Stimulated activated CD4-positive, alpha-beta T cell treated with anti-CD3 and anti-CD28 coated beads, Interleukin-12 subunit alpha, Interleukin-12 subunit beta, amount 100 ng/mL, for 24 hours (primary cell): ENCODE results near the gene TET3.

ENCODE experiments used
- DNase-seq, 2 experiments: peaks; one replicate each; pipeline ENCODE4 v3.0.0-alpha.2; 2020; ENCODE audit warnings: low read depth in 2 of 2

The TET3 gene

DNA sequence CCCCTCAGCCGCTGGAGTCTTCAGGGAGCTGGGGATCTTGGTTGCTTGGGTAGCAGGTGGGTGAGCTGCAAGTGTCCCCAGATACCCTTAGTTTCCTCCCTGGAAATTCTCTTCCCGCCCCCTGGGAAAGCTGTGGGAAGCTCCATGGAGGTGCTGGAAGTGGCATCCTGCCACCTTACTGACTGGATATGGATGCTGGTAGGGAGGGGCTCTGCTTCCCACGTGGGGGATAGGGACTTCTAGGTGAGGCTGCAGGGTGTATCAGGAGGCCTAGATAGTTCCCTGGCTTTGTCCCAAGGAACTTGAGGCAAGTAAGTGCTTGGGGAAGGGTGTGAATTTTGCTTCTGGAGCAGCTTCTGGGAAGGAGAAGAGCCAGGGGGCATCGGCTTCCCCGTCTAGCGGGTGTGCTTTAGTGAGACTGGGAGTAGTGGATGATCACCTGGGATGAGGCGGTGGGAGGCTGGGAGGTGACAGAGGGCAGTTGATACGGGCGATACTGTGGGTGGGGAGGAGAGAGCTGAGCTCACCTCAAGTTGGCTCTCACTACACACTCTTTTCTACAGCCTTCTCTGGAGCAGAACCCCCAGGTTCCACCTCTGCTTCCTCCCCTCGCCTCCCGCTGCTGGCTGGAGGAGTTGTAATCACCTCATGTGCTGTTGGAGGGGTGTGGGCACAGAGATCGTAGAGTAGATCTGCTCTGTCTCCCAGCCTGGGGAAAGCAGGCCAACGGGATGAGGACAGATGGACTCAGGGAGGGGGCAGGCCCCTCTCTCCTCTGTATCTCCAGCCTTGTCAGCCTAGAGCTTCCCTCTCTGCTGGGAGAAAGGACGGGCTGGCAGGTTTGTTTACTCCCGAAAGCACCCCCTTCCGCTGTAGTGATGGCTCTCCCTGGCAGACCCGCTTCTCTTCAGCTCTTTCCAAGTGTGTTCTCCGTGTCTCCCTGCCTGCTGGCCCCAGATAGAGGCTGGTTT is 19.8 kb downstream of the TET3 start:
- no peak for DNase-seq

DNA sequence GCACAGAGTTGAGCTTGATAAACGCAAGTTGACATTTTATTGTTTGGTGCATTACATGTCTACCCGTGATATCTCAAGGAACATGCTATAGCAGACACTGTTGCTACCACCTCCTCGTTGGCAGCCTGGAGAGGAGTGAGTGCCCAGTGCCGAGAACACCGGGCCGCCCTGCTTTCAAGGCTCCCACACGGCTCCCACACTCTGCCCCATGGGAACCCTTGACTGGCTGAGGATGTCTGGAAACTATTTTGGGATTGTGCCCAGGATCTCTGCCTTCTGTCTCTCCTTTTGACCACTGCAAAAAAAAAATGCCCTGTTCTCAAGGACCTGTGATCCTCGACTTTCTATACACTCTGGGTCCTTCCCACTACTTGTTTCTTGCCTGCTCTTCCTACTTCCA is 21.1 kb downstream of the TET3 start:
- no peak for DNase-seq

GRCh38 chr2:74006459-74006858 is 21.7 kb downstream of the TET3 start:
- DNase-seq = no peak

DNA sequence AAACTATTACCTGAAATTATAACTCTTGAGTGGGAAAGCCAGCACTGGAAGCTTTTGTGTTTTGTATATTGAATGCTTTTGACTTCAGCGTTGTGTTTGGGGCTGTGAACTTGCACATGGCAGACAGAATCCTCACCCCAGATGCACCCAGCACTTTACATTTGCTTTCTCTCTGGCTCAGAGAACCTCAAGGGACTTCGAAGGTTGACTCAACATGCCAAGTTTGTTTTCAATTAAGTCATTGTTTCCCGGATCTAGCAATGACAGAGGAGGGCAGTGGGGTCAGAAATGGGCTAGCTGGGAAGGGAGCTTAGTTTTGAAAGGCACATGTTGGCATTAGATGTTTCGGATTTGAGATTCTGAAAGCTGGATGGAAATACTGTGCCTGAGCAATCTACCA is 22.4 kb downstream of the TET3 start:
- no peak for DNase-seq

GRCh38 chr2:74007711-74008110 is 23.0 kb downstream of the TET3 start:
- no peak for DNase-seq

DNA sequence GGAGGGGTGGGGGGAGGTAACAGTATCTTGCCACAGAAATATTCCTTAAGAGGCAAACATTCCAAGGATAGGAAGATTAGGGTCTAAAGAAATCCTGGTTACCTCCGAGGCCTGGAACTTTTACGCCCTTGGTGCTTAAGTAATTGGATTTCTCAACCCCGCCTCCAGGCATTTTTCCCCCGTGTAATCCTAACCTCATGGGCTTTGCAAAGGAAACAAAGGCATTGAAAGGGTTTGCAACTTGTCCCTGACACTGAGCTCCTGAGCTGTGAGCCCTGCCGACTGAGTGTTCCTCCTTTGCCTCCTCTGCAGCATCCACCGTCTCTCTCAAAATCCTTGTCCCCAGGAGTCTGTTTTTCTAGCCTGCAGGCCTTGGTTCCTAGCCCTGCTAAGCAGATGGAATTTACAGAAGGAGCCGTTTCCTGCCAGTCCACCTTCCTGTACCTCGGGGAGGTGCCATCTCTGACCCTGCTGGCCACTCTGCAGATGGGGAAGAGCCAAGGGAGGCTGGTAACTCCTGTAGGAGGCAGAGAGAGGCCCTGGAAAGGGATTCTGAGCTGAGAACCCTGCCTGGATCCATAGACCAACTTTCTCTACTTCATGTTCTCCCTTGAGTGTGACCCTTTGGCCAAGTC is 24.2 kb downstream of the TET3 start:
- no peak for DNase-seq

GRCh38 chr2:74009577-74009976 is 24.9 kb downstream of the TET3 start:
- no peak for DNase-seq

DNA sequence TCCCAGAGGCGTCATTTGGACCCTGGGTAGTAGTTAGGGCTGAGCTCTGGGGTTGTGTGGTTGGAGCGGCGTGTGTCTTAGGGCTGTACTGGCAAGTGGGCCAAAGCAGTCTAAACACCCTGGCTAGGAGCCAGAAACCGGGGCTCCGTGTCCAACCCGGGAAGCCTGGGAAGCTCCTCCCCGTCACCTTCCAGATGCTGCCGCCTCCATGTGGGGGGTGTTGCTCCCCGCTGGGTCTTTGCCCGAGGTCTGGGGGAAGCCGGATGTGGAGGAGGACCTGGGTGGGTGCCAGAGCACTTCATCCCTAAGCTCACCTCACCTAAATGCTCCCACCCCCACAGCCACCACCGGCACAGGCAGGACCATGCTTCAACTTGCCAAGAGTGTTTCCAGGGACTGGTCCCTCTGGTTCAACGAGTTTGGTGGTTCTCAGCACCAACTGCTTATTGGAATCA is 25.4 kb downstream of the TET3 start:
- DNase-seq = no peak

GRCh38 chr2:74011246-74011645 is 26.5 kb downstream of the TET3 start:
- DNase-seq = no peak

DNA sequence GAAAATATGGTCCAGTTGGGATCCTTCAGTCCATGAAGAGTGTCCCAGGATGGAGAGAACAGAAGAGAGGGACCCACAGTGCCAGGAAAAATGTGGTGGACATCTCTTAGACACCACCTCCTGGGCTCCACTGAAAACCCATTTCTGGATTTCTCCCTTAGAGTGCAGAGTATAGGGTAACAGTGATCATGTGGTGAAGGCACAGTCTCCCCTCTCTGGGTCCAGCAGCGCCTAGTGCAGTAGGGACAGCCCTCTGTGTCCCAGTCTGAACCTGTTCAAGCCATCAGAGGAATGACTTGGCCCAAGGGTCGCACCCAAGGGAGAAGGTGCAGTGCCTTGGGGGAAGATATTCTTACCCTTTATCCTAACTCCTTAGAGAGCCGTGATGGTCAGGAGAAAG is 30.1 kb downstream of the TET3 start:
- DNase-seq = no peak

DNA sequence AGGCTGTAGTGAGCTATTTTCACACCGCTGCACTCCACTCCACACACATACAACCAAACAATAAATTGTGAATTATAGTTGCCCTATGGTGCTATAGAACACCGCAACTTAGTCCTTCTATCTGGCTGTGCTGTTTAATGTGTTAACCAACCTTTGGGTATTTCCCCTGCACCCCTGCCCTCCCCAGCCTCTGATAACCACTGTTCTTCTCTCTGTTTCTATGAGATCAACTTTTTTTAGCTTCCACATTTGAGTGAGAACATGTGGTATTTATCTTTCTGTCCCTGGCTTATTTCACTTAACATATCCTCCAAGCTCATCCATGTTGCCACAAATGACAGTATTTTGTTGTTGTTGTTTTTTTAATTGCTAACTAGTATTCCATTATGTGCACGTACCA is 32.5 kb downstream of the TET3 start:
- no peak for DNase-seq

GRCh38 chr2:74019516-74019915 is 34.8 kb downstream of the TET3 start:
- no peak for DNase-seq

GRCh38 chr2:74020702-74021406 is 36.1 kb downstream of the TET3 start:
- no peak for DNase-seq

- DNase-seq = no peak
These were observed 36.7 kb downstream of the TET3 start for GRCh38 chr2:74021407-74021755.

DNA sequence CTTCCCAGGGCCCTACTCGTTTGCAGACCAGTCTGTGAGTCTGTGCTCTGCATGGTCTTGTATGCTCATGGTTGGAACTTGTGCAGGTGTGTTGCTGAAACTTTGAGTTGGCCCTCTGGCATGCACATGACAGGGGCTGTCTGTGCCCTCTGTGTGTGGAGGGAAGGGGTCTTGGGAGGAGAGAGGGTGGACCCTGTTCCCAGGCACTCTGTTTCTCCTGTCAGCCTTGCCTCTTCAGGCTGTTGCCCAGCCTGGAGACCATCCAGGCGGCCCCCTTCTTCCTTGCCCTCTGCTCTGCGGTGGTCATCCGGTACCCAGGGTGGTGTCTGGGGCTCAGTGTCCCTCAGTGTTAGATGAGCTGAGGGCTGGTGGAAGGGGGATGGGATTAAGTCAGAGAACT is 39.5 kb downstream of the TET3 start:
- no peak for DNase-seq

- DNase-seq = no peak
These were observed 41.4 kb downstream of the TET3 start for GRCh38 chr2:74025971-74026612.

DNA sequence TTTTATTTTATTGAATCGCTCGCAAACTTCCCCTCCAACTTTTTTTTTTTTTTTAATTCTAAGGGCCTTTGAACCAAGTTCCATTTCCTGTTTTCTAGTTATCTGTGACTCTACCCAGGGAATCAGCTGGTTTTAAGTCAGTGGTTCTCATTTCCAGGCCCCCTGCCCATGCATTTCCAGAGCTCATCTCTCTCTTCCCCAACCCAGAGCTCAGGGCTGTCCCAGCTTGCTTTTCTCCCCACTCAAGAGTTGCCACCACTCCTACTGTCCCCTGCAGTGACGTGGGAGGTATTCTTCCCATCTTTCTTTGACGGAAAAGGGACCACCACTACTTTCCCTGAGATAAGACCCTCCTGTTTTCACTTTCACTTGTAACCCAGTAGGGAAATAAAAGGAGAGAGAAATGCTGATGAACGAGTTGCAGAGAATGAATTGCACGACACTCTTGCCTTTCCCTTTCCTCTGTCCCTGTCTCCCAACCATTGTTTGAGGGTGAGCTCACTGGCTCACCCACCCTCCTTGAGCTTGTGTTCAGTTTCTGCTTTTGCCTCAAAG is 42.1 kb downstream of the TET3 start:
- no peak for DNase-seq

GRCh38 chr2:74027496-74027895 is 42.8 kb downstream of the TET3 start:
- DNase-seq = no peak

GRCh38 chr2:74028290-74028689 is 43.6 kb downstream of the TET3 start:
- no peak for DNase-seq

GRCh38 chr2:74028741-74029140 is 44.0 kb downstream of the TET3 start:
- DNase-seq = no peak

DNA sequence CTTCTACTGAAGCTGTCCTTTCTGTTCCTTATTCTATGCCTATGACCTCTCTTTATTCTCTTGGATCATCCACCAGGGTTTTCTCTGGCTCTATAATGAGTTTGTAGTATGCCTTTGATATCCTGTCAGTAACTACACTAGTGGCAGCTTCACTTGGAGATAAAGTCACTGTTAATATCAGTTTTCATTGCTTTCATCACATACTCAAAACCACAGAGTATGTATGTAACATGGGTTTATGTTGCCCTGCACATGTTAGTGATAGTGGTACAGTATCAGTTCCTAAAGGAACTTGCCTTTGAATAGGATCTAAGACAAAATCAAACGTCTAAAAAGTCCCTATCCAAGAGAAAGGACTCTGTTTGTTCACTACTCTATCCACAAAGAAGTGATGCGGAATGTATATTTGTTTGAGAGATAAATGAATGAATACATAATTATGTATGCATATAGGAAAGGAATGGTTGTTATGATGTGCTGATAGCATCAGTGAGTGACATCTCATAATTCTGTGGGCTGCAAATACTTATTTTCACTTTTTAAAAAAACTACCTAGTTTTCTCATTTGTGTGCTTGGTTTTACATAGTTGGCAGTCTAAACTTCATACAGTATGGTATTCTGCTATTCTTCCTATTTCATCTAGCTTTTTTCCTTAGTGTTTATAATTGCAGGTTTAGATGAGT is 45.1 kb downstream of the TET3 start:
- no peak for DNase-seq
